ENCODE results near the gene UCK2. TPM values are rescaled to one million over a fixed set of nuclear protein-coding genes. Genes with fewer than 3 reads are reported as not detected.

The UCK2 gene
- total RNA-seq, 1 donor, result 74.2 TPM

DNA sequence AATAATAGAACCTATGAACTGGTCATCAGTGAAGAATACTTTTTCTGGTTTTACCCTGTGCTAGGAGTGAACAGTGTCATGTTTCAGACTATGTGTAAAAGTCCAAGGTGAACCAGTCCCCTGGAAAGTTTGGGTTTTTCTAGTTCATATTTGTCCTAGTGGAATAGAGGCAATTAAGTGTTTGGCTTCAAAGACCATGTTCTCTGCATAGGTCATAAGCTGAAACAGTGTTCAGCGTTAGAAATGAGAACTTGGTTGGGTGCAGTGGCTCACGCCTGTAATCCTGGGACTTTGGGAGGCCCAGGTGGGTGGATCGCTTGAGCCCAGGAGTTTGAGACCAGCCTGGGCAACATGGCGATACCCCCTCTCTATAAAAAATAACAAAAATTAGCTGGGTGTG, 77.5 kb downstream of the UCK2 start:
- no peak overlapping the region for H3K4me2 ChIP-seq (ENCODE audit: insufficient read depth, low read length)
- DNase-seq (ENCODE audit: insufficient read length, low spot score, missing footprints), result no peak
- TF ChIP-seq, protein P1, sequence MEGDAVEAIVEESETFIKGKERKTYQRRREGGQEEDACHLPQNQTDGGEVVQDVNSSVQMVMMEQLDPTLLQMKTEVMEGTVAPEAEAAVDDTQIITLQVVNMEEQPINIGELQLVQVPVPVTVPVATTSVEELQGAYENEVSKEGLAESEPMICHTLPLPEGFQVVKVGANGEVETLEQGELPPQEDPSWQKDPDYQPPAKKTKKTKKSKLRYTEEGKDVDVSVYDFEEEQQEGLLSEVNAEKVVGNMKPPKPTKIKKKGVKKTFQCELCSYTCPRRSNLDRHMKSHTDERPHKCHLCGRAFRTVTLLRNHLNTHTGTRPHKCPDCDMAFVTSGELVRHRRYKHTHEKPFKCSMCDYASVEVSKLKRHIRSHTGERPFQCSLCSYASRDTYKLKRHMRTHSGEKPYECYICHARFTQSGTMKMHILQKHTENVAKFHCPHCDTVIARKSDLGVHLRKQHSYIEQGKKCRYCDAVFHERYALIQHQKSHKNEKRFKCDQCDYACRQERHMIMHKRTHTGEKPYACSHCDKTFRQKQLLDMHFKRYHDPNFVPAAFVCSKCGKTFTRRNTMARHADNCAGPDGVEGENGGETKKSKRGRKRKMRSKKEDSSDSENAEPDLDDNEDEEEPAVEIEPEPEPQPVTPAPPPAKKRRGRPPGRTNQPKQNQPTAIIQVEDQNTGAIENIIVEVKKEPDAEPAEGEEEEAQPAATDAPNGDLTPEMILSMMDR (IDR thresholded peaks at IDR 0.05; ENCODE audit: extremely low read depth, low read depth, low read length), result no peak
- no peaks in the 10 kb centered on the region for H3K27me3 ChIP-seq (ENCODE audit: insufficient read depth, low read length)
- peaks cover 13% of the 10 kb centered on the region for H3K4me1 ChIP-seq (ENCODE audit: insufficient read depth, low read length)
- no peak overlapping the region for H3K4me3 ChIP-seq (ENCODE audit: insufficient read depth, low read length)
- H2AFZ ChIP-seq (ENCODE audit: low read length), result no peak overlapping the region
- H3K27ac ChIP-seq (ENCODE audit: low read depth, low read length), result no peak overlapping the region
- peaks cover 50% of the 10 kb centered on the region for H3K36me3 ChIP-seq (ENCODE audit: insufficient read depth, low read length)
- H3K9me3 ChIP-seq (ENCODE audit: low read depth, low read length), result no peaks in the 10 kb centered on the region
- peaks cover 35% of the 10 kb centered on the region for H3K79me2 ChIP-seq (ENCODE audit: insufficient read depth, low read length)
- H4K20me1 ChIP-seq (ENCODE audit: insufficient read depth, low read length), result no peaks in the 10 kb centered on the region

DNA sequence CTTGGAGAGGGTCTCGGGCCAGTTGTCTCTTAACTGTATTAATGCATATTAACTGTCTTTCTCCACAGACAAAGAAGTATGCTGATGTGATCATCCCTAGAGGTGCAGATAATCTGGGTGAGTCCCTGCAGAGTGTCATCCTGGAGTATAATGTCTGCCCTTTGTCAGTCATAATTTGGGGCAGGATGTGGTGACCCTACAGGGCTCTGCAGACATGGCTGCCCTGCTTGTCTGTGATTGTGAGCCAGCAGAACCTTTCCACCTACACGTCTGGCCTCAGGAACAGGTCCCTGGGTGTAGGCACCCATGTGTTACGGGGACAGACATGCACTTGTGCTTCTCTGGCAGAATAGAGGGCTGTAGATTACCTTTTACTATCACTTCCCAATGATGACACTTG, 78.4 kb downstream of the UCK2 start:
- H3K36me3 ChIP-seq (ENCODE audit: insufficient read depth, low read length), result peaks cover 51% of the 10 kb centered on the region

DNA sequence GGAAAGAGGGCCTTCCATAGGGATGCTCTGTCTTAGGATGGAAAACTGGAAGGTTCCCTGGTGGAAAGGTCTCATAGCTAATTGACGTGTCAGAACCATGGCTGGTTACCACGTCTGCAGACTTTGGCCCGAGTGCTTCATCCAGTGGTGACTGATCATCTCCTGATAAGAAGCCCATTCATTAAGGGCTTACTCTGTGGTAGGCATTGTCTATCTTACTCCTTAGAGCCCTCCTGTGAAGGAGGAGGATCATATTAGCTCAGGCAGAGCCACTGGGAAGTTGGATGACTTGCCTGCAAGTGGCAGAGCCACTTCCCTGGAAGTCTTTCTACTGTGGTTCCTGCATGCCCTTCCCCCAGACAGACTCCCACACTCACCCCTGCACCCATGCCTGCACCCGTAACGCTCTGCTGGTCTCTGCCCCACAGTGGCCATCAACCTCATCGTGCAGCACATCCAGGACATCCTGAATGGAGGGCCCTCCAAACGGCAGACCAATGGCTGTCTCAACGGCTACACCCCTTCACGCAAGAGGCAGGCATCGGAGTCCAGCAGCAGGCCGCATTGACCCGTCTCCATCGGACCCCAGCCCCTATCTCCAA, 79.9 kb downstream of the UCK2 start:
- no peak overlapping the region for H3K4me2 ChIP-seq (ENCODE audit: insufficient read depth, low read length)
- peaks cover 44% of the 10 kb centered on the region for H3K36me3 ChIP-seq (ENCODE audit: insufficient read depth, low read length)
- peaks cover 18% of the 10 kb centered on the region for H3K79me2 ChIP-seq (ENCODE audit: insufficient read depth, low read length)
- peaks cover 9% of the 10 kb centered on the region for H3K4me1 ChIP-seq (ENCODE audit: insufficient read depth, low read length)
- DNase-seq (ENCODE audit: insufficient read length, low spot score, missing footprints), result no peak
- TF ChIP-seq, protein P1 (IDR thresholded peaks at IDR 0.05; ENCODE audit: extremely low read depth, low read depth, low read length), result no peak
- no peaks in the 10 kb centered on the region for H3K9me3 ChIP-seq (ENCODE audit: low read depth, low read length)
- H2AFZ ChIP-seq (ENCODE audit: low read length), result no peak overlapping the region
- H4K20me1 ChIP-seq (ENCODE audit: insufficient read depth, low read length), result no peaks in the 10 kb centered on the region
- H3K27me3 ChIP-seq (ENCODE audit: insufficient read depth, low read length), result no peaks in the 10 kb centered on the region
- no peak overlapping the region for H3K27ac ChIP-seq (ENCODE audit: low read depth, low read length)
- no peak overlapping the region for H3K4me3 ChIP-seq (ENCODE audit: insufficient read depth, low read length)

More for the DNA sequence above, 78.4 kb downstream of the UCK2 start:
- Histone ChIP-seq H3K79me2 (ENCODE audit: insufficient read depth, low read length) (peaks cover 26% of the 10 kb centered on the region), H4K20me1 (ENCODE audit: insufficient read depth, low read length) (no peaks in the 10 kb centered on the region), H3K4me2 (ENCODE audit: insufficient read depth, low read length) (no peak overlapping the region), H3K27ac (ENCODE audit: low read depth, low read length) (no peak overlapping the region), H3K27me3 (ENCODE audit: insufficient read depth, low read length) (no peaks in the 10 kb centered on the region), H3K4me1 (ENCODE audit: insufficient read depth, low read length) (peaks cover 9% of the 10 kb centered on the region), H2AFZ (ENCODE audit: low read length) (no peak overlapping the region), H3K4me3 (ENCODE audit: insufficient read depth, low read length) (no peak overlapping the region), H3K9me3 (ENCODE audit: low read depth, low read length) (no peaks in the 10 kb centered on the region)
- DNase-seq (ENCODE audit: insufficient read length, low spot score, missing footprints), result no peak
- TF ChIP-seq, protein P1 (IDR thresholded peaks at IDR 0.05; ENCODE audit: extremely low read depth, low read depth, low read length), result no peak

DNA sequence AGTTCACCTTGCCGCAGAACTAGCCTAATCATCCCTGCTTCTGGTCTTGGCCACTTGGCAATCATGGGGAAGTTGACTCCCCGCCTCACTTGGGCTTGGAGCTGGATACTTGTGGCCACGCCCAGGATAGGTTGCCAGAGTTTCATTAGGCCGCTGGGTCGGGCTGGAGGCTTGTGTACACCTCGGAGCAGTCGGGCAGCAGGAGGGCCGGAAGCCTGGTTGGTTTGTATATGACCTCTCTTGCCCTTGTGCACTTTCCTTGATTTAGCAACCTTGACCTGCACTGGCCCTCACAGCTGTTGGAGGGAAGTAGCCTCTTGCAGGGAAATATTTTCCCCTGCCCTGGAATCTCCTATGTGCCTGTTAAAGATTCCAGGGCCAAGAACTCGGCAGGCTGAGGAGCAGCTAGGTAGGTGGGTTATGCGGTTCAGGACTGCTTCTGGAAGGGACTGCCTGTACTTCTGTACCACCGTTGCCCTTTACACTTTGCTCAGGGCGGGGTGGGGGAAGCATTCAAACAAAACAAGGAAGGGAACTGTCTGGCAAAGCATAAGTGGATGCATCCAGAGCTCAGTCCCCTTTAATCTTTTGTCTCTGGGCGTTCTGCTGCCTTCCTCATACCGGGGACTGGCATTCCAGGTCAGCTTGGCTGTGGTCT, 83.5 kb downstream of the UCK2 start:
- no peaks in the 10 kb centered on the region for H3K79me2 ChIP-seq (ENCODE audit: insufficient read depth, low read length)
- no peak overlapping the region for H2AFZ ChIP-seq (ENCODE audit: low read length)
- no peak overlapping the region for H3K4me2 ChIP-seq (ENCODE audit: insufficient read depth, low read length)
- TF ChIP-seq, protein P1 (IDR thresholded peaks at IDR 0.05; ENCODE audit: extremely low read depth, low read depth, low read length), result no peak
- no peaks in the 10 kb centered on the region for H3K9me3 ChIP-seq (ENCODE audit: low read depth, low read length)
- H3K27ac ChIP-seq (ENCODE audit: low read depth, low read length), result no peak overlapping the region
- peaks cover 32% of the 10 kb centered on the region for H3K36me3 ChIP-seq (ENCODE audit: insufficient read depth, low read length)
- no peak for DNase-seq (ENCODE audit: insufficient read length, low spot score, missing footprints)
- H4K20me1 ChIP-seq (ENCODE audit: insufficient read depth, low read length), result no peaks in the 10 kb centered on the region
- H3K4me3 ChIP-seq (ENCODE audit: insufficient read depth, low read length), result no peak overlapping the region
- no peaks in the 10 kb centered on the region for H3K27me3 ChIP-seq (ENCODE audit: insufficient read depth, low read length)
- peaks cover 5% of the 10 kb centered on the region for H3K4me1 ChIP-seq (ENCODE audit: insufficient read depth, low read length)

All from osteoblast (primary cell).